Left lobe of liver (tissue), 2 donors: ENCODE results near the gene SSMEM1. TPM values are rescaled to one million over a fixed set of nuclear protein-coding genes. Genes with fewer than 3 reads are reported as not detected.
"Not testable (repeated sequence)": the region's sequence is repeated elsewhere in the genome, so short reads cannot be mapped to it uniquely, and the experiment has no call there.

ENCODE experiments used
- ATAC-seq: fragments of 200-7000 bp; cut with Tn5 transposase; one replicate; pipeline ENCODE4 v1.9.1; 2020; ENCODE audit warnings: mild to moderate bottlenecking, moderate library complexity
- DNase-seq: peaks from one replicate; pipeline ENCODE4 v3.0.0-alpha.2; 2020; ENCODE audit warnings: low spot score
- total RNA-seq: library from RNA; stranded (reverse); gene quantifications from one replicate; pipeline ENCODE4 v1.2.1, GENCODE V29; 2021
- donor health status: DM: no; HTN: no; CAD: no; lungs with moderate emphysema.
- donor health status: DM: no; HTN: yes; CAD: no.

Gene SSMEM1
- total RNA-seq, 1 donor from 2014 or later, result not detected

DNA sequence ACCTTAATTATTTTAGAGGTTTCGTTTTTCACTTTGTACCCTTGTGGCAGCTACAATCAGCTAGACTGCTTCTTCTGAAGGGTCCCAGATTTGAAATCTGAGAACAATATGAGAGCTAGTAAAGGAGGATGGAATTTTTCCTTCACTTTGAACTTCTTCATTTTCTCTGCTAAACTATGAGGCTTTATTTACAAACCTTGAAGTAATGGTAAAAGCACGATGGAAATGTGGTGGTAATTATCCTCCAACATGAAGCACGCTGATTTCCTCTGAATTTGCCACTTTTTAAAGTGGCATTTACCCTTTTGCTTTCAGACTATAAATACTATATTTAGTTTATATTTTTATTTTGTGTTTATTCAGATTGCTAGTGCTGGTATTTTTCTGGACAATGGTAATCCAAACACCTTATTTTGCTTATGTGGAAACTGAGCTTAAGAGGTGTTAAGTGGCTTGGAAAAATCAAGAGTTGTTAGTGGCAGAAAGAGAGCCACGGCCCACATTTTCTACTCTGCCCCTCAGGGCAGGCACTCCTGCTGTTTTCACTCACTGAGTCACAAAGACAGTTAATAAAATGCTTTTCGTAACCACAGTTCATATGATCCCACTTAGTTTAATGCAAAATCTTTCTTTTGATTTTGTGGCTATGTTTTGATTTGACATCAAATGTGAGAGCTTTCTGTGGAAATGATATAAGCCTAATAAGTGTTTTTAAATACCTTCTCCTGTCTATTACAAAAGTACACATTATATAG lies 2.7 kb downstream of the SSMEM1 start:
- no peak for DNase-seq
- no peak for ATAC-seq

GRCh38 chr7:130213828-130214227 lies 6.2 kb downstream of the SSMEM1 start:
- DNase-seq, result no peak
- no peak for ATAC-seq

DNA sequence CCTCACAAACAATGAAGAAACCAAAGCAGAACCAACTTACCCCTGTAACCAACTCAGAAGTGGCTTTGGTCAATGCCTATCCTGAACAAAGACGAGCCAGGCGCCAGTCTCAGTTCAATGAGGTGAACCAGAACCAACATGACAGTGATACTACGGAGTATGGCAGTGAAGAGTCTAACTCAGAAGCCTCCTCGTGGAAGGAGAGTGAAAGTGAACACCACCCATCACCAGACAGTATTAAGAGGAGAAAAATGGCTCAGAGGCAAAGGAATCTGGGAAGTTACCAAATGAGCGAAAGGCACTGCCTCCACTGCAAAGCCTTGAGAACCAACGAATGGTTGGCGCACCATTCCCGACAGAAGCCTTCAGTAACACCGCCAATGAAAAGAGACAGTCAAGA lies 8.4 kb downstream of the SSMEM1 start:
- no peak for DNase-seq
- ATAC-seq, result no peak

GRCh38 chr7:130216750-130217149 lies 9.1 kb downstream of the SSMEM1 start:
- DNase-seq (no peak), ATAC-seq (no peak)

DNA sequence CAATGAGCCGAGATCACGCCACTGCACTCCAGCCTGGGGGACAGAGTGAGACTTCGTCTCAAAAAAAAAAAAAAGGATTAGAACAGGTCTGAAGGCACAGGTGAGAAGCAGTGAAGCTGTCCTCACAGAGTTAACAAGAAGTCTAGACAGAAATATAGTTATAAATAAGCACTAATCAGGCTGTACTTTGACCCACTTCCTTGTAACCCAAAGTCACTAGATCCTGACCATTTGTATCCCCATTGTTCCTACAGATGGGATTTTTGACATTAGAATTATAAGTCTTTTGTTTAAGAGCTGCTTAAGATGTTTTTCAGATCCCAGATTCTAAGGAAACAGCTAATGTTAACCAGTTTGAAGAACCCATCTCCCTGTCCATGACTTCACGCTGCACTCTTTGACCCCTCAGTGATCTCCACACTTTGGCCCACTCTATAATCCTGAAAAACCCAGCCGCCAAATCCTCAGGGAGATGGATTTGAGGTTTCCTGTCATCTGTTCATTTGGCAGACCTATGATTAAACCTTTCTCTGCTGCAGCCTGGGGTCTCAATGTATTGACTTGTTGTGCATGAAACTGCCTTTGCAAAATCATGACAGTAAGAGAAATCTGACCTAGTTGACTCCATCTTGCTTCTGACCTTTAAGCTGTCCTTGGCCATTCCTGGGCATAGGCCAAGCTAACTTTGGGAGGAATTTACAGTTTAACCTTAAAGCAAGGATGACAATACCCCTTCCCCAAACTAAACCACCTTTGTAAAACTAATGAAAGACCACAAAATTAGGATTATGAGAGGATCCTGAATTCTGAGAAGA lies 11.4 kb downstream of the SSMEM1 start:
- ATAC-seq, result no peak
- no peak for DNase-seq

DNA sequence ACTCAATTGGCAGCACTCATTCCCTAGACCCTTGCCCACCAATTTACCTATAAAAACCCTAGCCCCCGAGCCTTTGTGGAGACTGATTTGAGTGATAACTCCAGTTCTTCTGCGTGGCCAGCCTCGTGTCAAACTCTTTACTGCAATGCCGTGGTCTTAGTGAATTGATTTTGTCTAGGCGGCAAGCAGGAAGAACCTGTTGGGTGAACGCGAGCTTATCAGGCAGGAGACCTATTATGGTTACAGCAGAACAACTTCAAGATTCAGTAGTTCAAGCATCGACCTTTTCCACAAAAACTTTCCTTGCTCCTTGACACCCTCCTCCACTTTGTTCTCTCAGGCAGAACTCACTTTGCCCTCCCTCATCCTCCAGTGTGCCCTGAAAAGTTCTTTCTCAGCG lies 12.2 kb downstream of the SSMEM1 start:
- ATAC-seq (no peak), DNase-seq (no peak)

GRCh38 chr7:130221746-130222145 lies 14.1 kb downstream of the SSMEM1 start:
- no peak for DNase-seq

DNA sequence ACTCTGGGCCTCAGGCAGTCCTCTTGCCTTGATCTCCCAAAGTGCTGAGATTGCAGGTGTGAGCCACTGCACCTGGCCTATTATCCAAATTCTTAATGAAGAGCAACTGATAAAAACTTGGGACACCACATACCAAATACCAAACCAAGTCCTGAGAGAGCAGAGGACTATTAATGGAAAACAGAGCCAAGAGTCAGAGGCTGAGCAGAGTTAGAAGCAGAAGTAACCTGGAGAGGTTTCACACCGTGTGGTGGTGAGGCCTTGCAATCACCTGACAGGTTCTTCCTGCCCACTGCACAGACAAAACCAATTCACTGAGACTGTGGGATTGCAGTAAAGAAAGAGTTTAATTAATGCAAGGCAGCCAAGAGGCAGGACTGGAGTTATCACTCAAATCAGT lies 16.0 kb downstream of the SSMEM1 start:
- DNase-seq (no peak), ATAC-seq (no peak)

More at GRCh38 chr7:130221746-130222145, 14.1 kb downstream of the SSMEM1 start:
- ATAC-seq, result no peak

- DNase-seq, result no peak
- ATAC-seq, result no peak
Observed at GRCh38 chr7:130224210-130224609, 16.6 kb downstream of the SSMEM1 start.

GRCh38 chr7:130224923-130225322 lies 17.3 kb downstream of the SSMEM1 start:
- ATAC-seq, DNase-seq: not testable (repeated sequence)

DNA sequence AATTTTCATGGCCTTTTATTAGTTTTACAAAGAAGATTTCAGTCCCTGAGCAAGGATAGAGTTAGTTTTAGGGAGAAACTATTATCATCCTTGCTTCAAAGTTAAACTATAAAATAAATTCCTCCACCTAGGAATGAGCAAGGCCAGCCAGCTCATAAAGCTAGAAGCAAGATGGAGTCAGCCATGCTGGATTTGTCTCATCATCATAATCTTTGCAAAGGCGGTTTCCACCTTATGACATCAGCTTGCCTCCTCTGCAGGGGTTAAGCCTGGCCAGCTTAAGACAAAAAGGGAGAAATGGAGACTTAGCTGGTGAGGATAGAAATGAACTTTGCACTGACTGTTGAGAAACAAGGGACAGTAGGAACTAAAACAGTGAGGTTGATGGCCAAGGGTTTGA lies 18.7 kb downstream of the SSMEM1 start:
- no peak for DNase-seq
- no peak for ATAC-seq

DNA sequence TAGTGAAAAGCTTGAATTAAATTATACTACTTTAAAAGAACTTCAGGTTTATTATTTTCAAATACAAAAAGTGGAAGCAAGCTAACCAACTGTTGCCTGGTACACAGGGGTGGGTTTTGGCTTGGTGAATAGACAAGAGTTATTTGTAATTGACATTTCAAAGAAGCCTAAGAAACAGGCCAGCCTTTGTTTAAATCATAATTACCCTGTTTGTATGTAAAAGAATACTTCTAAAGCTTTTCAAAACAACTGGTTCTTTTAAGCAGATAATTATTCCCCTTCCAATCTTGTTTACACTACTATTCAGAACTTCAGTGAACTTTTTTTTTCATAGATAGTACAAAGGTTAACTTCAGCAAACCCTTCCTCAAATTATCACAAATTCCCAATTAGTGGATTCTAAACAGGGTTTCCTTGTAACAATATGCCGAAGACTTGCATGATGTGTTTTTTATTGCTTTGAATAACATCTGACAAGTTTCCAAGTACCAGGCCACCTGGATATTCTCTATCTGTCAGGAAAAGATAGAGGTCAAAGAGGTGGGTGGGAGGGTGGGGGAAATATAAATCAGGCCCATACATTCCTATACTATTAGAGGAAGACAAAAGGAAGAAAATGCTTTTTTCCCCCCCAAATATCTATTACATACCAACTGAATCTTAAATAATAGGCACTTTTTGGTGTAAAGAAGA lies 20.4 kb downstream of the SSMEM1 start:
- DNase-seq (no peak), ATAC-seq (no peak)

GRCh38 chr7:130228840-130229502 lies 21.3 kb downstream of the SSMEM1 start:
- ATAC-seq (no peak), DNase-seq (no peak)

DNA sequence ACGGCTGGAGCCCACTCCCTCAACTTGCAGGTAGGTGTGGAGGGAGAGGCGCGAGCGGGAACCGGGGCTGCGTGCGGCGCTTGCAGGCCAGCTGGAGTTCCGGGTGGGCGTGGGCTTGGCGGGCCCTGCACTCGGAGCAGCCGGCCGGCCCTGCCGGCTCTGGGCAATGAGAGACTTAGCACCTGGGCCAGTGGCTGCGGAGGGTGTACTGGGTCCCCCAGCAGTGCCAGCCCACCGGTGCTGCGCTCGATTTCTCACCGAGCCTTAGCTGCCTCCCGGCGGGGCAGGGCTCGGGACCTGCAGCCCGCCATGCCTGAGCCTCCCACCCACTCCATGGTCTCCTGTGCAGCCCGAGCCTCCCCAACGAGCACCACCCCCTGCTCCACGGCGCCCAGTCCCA lies 22.3 kb downstream of the SSMEM1 start:
- ATAC-seq, DNase-seq: not testable (repeated sequence)

- no peak for DNase-seq
- ATAC-seq, result no peak
Observed at GRCh38 chr7:130231792-130232191, 24.1 kb downstream of the SSMEM1 start.

DNA sequence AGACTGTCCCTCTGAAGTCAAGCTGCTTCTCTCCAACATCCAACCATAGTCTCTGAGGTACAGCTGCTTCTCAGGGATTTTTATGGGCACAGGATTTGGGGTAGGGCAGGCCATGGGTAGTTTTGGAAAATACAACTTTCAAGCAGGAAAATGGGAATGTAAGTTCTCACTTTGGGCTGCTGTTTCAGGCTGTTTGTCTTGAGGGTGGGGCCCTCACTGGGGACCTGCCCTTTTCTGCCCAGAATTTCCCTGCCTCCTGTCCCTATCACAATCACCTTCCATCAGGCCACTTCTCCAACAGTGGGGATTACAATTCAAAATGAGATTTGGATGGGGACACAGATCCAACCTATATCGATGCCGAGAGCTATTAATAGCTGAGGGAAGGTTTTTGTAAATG lies 24.5 kb downstream of the SSMEM1 start:
- ATAC-seq, result no peak
- no peak for DNase-seq

DNA sequence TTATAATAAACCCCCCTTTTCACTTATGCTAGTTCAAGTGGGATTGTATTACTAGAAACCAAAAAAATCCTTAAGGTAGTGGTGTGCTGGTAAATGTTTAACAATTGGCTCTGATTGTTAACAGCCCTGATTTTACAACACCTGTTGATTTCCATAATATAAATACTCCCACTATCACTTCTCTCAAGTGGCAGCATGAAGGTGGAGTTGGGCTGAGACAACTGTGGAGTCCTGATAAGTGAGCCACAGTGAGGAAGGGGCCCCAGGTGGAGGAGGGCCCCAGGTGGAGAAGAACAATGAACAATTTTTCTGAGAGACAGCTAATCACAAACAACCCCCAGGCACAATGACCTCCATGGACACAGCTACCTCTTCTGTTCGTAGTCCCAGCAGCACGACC lies 26.4 kb downstream of the SSMEM1 start:
- DNase-seq, result no peak
- no peak for ATAC-seq

GRCh38 chr7:130236361-130236760 lies 28.7 kb downstream of the SSMEM1 start:
- not testable (repeated sequence) for ATAC-seq

GRCh38 chr7:130240240-130240639 lies 32.6 kb downstream of the SSMEM1 start:
- DNase-seq (no peak), ATAC-seq (no peak)

More at GRCh38 chr7:130236361-130236760, 28.7 kb downstream of the SSMEM1 start:
- not testable (repeated sequence) for DNase-seq

DNA sequence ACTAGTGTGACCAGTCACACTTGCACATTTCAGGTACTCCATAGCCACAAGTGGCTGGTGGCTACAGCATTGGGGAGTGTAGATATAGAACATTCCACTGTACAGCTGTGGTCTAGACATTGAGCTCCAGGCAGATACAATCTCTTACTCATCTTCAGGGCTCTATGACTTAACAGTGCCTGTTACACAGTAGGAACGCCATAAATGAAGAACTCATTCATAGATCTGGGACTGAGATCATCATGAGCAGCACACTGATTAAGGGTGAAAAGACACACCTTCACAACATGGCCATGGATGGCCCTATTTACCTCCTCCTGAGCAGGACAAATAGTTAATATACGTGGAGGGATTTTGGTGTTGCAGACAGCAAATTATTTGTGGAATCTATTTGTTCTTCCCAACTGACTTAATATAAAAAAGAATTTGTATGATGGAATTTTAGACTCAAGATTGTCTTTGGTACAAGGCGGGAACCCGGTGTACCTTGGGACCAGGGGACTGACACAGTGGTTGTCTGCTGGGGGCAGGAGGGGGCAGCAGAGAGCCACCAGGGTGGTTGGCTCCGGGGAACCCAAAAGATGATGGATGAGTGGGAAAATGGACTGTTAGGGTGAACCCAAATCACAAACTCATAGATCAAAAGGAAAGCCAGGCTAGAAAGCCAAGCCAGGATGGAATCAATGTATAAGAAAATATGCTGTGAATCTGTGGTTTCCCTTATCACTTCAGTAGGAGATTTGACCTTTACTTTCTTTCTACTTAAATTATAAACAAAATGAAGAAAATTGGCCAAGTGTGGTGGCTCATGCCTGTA lies 34.7 kb downstream of the SSMEM1 start:
- DNase-seq, result peak; percentile 67
- peak; percentile 99 for ATAC-seq
